Stimulated activated CD4-positive, alpha-beta T cell treated with anti-CD3 and anti-CD28 coated beads, Interleukin-4, amount 100 ng/mL, for 4 hours (primary cell): ENCODE data around the gene UNC79.

Source experiments
- DNase-seq, 2 experiments: peaks; one replicate each; pipeline ENCODE4 v3.0.0-alpha.2; 2020

The UNC79 gene

DNA sequence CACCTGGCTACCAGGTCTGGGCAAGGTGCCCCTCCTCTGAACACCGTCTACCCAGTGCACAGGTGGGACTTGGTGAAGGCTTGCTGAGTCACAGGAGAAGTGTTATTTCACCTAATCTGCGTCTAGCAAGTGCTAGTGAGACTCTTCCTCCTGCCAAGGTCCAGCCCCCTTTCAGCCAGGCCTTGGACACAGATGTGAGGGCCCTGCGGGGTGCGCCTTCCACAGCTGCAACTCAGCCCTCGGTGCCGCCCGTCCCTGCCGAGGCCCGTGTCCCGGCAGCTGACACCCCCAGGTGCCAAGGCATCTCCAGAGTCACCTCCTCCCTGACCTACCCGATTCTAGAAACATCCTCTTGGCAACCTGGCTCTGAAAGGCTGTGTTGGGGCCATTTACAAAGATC, 302.5 kb downstream of the UNC79 start:
- no peak for DNase-seq

DNA sequence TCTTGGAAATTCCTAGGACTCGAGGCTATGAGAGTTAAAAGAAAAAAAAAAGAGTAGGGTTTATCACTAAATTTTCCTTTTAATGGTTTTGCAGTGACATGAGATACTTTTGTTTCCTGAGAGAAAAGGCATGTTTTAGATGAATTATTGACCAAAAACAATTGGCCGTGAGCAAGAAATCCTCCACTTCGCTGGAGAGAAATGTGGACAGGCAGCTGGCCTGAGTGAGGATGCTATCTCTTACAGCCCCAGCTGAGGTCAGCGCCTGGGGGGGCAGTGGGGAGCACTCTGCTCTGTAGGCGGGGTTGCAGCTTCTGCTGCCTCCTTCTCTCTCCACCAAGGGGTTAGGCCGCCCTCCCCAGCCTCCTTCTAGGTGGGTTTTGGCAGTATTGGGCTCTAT, 302.9 kb downstream of the UNC79 start:
- DNase-seq, result no peak

DNA sequence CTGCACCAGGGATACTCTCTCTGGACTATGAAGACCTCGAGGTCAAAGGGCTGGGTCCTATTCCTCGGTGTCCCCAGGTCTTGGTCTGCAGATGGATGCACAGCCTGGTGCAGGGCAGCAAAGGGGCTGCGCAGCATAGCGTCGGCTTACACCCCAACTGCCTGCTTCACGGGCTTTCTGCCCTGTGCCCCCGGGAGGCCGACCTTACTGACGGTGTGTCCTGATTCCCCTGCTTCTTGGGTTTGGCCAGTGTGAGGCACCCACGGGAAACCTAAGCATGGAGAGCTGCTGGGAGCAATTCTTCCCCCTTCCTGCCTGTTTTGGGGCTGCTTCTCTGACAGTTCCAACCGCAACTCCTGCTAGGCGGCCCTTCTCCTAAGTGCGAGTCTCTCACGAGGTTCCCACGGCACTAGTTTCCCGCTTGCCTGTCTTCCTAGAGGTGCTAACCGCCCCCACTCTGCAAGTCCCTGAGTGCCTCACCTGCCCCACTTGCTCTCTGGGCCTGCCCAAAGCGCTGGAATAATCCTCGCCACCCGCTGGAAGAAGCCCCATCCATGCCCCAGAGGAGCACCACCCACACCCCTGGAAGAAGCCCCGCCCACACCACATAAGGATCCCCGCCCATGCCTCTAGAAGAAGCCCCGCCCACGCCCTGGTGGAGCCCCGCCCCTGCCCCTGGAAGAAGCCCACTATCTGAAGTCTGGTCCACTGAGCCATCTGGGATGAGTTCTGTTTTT, 303.5 kb downstream of the UNC79 start:
- DNase-seq, result peak in 1 of 2 experiments; percentile 2

DNA sequence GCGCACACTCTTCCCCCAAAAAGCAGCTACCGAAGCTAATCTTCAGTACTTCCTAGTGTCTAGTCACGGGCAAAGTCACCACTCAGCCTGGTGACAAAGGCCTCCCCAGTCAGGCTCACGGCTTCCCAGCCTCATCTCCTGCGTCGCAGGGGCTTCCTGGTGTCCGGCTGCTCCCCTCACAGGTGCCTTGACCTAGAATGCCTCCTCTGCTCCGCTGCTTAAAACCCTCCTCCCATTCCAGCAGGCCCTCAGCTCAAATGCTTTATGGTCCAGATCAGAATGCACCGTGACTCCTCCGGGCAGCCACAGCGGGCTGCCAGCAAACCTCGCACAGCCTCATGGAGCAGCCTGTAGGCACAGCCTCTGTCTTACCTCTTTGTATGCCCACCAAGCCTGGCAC, 304.5 kb downstream of the UNC79 start:
- no peak for DNase-seq

DNA sequence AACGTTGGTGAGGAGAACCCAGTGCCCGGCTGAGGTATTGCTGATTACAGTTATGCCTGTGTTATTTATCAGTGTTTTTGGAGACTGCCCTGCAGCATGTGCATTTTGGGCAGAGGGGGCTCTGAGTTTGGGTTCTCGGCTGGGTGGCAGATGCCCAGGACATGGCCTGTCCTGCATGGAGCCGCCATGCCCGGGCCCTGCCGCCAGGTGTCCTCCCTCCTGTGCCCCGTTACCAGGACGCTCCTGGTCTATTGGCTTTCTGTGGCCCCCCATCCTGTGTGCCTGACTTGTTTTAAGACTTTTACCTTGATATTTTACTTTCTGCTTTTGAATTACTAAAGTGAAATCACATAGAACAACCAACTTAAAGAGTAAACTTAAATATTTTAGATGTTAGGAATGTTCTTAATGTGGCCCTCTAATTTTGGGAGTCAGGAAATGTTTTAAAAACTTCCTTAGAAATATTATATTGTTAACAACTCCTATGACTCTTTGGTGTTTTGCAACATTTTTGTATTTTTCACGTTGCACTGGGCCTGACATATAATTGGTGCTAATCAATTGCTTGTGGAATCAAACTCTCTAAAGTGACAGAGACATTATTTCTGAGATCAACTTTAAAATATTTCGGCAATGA, 305.8 kb downstream of the UNC79 start:
- DNase-seq, result no peak

DNA sequence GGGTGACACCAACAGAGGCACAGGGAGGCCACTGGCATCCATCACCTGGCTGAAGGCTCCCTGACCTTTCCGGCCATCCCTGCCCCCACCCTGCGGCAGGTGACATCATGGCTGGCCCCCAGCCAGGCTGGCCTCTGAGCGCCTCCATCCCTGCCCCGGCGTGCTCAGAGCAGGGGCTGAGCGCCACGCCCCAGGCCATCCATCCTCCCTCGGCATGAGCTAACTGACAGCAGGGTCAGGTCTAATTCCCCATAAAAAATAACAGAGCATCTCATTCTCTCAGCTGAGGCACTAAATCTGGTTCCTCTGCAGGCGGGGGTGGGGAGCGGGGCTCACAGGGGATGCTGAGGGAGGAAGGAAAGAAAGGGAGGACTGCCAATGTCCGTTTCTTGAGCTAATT, 306.9 kb downstream of the UNC79 start:
- no peak for DNase-seq

DNA sequence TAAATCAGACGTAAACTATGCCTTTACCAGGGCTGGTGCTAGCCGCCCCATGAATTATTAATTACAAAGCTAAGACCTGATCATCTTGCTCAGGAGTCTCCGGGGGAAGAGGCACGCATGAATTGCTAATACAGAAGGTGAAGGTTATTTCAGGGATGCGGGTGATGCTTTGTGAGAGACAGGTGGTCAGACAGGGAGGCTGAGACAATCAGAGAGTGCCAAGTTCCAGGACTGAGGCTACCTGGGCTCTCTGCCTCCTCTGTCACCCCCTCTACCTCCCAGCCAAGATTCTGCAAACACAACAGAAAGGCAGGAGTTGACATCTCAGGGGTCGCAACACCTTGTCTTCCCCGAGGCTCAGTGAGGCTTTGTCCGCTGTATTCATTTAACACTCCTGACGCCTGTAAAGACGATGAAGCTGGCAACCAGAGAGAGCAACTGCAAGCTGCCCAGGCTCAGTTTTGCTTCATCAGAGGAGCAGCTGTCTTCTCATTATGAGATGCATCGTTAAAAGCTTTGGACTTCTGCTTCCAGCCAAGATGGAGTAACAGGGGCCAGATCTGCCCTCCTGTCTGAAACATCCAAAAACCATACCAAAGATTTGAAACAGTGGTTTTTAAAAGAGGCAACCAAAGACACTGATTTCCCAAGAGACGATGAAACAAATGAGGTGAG, 311.0 kb downstream of the UNC79 start:
- no peak for DNase-seq

DNA sequence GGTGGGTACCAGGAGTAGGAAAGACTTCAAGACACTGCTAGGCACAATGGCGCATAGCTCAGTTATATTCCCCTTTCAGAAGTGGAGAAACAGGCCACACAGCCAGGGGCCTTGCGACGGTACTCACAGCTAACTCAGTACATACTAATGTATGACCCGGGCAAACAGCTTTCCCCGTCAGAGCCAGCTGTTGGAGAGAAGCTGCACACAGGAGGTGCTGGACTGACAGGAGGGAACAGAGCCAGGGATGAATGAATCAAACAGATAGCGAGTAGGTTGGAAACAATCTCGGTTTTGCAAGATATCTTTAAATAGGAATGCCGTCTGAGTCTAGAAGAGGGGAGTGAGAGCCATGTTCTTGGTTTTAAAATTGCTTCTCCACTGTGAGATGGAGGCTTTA, 312.0 kb downstream of the UNC79 start:
- DNase-seq, result no peak

DNA sequence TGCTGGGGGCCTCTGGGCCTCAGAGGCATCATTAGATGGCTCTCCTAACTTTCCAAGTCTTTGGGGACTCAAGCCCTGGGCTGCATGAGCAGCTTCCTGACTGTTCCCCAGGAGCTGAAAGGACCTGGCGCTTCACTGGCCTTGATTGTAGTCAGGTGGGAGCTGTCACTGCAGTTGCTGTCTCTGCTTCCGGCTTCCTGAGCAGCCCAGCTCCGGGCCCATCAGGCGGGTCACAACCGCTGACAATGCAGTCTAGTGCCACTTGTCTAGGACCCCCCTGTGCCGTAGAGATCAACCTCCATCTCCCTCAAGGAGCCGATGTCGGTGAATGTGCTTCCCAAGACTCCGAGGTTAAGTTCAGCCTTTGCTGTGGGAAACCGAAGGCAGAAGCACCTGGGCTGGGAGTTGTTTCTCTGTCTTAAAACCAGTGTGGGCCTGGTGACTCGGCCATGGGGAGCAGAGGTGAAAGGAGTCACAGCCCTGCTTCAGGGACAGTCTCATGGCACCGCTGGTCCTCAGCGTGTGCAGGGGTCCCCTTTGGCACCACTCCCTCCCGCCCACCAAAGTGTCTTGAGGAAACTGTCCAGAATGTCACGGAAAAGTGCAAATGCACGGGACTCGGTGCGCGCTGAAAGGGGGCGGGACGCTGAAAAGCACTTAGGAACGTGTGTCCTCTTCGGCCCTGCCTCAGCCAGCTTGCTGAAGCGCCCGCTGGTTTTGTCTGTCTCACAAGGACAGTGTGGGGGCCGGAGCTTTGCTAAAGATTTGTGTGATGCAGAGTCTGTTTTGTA, 312.7 kb downstream of the UNC79 start:
- DNase-seq, result no peak

DNA sequence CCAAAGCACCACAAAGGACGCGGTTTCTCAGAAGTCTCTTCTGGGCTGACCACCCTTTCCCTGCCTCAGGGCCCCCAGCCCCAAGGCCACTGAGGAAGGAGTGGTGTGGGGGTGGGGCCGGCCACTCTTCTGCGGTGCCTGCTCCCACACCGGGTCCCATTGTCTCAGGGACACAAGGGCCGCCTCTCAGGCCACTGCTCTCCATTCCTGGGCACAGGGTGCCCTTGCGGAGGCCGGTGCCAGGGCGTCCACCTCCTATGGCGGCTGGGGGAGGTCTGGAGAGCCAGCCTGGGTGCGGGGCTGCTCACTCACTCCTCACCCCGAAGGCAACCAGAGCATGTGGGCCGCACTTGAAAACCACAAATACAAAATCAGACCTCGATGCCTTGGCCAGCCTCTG, 313.4 kb downstream of the UNC79 start:
- no peak for DNase-seq

DNA sequence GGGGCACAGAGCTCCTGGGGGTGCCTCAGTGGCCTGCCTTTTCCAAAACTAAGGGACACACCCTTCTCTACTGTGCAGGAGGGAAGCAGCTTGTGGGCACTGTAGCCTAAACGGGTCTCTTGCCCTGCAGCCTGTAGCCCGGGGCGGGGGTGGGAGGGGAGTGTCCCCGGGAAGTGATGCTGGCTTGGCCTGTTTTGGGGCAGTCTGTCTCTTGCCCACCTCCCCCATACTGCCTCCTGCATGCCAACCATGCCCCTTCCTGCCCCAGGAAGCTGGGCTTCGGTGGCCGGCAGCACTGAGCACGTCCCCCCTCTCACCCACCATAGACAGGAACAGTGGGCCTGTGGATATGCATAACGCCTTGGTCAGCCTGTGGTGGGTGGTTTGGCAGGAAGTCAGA, 314.1 kb downstream of the UNC79 start:
- DNase-seq, result no peak

DNA sequence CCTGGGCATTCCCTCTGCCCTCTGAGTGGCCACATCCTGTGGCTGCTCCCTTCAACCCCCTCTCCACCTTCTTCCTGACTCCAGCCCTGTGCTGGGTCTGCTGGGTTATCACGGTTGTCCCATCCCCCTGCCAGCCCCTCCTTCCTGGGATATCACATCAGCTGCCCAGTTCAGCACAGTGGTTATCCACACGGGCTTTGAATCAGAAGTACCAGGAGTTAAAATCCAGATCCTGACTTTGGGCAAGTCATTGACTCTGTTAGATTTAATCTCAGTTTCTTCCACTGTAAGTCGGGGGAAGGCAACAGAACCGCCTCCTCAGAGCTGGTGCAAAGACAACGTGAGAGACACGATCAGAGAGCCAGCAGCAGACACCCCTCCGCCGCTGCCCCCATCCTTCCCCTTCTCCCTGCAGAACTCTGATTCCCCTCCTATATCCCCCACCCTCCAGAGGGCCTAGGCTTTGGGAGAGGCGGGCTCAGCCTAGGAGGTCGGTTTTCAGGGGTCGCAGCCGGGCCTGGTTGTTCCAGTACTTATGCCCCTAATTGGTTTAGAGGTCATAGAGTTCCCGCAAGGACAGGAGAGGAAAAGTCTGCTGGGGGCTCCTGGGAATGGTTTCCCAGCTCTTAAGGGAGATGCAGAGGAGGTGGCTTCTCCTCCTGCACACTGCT, 315.0 kb downstream of the UNC79 start:
- DNase-seq, result no peak

DNA sequence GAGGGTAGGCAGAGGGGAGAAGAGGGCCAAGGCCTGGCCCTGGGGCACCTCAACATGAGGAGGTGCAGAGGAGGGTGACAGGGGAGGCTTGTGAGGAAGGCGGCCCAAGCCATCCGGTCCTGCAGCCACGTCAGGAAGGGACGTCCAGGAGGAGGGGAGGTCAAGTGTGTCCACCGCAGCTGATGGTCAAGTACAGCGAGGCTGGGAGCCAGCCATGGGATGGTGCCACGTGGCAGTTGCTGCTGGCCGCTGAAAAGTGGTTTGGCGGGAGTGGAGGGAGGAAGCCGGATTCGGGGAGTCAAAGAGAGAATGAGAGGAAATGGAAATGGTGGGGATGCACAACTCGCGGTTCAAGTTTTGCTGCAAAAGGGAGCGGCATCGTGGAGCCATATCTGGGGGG, 316.4 kb downstream of the UNC79 start:
- DNase-seq, result no peak

DNA sequence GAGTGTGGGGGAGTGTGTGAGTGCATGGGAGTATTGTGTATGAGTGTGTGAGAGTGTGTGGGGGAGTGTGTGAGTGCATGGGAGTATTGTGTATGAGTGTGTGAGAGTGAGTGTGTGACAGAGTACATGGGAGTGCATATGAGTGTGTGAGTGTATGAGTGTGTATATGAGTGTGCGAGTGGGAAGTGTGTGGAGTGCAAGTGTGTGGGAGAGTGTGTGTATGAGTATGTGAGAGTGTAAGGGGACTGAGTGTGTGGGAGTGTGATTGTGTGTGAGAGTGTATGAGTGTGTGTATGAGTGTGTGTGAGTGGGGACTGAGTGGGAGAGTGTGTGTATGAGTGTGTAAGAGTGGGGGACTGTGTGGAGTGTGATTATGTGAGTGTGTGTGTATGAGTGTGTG, 316.8 kb downstream of the UNC79 start:
- DNase-seq, result no peak

DNA sequence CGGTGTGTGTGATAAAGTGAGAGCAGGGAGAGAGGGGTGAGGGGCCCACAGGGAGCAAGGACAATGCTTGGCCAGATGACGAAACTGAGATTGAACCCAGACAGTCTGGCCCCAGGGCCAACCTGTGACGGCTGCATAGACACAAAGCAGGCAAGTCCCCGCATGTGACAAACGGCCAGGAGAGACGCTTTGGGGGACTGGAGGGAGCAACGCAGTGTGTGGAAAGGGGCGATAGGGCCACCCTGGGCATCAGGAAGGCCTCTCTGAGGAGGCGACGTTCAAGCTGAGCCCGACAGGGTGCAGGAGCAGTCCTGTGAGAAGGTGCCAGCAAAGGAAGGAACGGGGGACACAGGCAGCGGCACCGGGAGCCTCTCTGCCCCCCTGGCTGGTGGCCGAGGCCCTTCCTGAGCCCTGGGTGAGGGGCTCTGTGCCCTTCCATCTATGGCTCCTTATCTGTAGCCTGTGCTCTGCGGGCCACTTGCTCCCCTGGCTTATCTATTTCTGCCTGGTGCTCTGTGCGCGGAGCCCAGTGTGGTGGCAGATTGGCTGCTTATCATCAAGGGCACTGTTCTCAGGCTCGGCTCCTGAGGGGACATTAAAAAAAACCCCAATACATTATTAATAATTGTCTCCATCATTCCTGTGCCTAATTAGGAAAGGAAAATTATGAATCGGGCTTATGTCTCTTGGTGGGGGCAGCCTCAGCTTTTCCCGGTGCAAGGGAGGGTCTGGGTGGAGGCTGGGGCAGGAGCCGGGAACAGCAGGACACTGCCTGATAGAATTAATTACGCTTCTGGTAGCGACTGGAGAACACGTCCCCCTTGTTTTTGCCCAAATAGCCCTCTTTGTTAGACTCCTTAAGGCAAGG, 317.7 kb downstream of the UNC79 start:
- DNase-seq, result no peak

DNA sequence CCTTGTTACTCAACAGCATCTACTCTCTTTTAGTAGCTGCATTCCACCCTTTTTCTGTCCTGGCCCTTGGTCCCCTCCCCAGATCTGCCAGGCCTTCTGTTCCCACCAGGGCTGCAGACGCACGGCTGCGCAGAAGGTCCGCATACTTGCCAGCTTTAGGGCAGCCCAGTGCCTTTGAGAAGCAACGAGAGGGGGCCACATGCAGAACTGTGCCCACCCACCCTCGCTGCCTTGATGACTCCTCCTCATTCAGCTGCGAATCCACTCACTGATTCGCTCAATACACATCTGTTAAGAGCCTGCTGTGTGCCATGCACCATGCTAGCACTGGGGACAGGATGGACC, 318.3 kb downstream of the UNC79 start:
- DNase-seq, result no peak

DNA sequence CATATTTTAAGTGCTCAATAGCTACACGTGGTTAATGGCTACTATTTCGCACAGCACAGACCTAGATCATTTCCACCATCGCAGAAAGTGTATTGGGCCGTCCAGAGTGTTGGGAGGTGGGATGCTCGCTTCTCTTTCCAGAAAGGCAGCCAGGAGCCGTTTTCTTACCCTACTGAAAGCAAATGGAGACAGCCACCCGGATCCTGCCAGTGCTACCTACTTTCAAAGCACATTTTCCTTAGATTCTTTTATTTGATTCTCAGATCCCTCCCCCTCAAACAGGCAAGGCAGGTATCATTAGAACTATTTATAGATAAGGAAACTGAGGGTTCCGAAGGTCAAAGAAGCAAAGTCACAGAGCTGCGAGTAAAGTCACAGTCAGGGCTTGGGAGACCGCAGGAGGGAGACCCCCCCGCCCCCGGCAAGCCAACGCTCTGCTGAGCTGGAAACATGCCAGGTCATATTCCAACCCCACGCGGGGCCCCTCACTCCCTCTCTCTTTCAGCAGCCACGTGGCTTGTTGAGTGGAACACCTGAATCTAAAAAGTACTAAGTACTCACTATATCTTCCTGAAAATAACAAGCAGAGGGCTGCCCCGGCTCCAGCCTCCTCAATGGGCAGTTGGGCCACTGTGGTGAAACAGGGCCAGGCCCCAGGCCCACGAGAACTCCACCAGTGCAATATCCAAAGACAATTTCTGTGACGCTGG, 321.4 kb downstream of the UNC79 start:
- DNase-seq, result no peak

DNA sequence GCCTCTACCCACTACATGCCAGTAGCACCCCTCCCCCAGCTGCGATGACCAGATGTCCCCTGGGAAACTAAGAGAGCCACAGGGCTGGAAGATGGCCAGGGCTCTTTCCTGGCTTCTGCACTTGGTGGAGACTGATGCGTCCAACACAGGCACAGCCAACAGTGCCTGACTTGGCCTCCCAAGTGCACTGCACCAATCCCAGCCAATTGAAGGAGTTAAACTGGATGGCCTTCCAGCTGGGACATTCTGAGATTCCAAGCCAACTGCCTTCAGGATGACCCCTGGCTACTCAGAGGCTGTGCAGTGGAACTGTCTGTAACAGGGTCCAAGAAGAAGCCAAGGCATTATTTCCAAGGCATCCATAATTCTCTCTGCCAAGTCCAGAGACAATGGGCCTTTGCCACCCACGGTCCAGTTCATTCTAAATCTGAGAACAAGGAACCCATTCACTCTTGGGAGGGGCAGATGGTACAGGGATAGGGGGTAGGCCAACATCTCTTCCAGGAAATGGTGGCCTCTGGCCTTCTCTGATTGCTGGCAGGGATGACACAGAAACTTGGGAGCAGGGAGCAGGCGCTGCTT, 322.3 kb downstream of the UNC79 start:
- no peak for DNase-seq

DNA sequence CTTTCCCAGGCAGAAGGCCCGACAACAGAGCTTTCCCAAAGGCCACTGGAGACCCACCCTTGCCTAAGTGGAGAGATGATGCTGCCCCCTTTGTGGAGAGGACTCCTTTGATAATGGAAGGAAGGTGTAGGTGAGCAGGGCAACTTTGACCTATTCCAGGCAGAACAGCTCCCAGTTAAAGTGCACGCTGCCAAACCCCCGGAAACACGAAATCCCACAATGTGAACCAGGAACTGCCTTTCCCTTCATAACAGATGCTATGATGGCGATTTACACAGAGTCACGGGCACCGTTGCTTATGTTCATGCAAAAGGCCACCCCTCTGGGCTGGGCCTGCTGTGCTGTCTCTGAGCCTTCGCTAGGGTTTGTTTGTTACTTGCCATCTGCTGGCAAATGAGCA, 322.9 kb downstream of the UNC79 start:
- DNase-seq, result no peak

DNA sequence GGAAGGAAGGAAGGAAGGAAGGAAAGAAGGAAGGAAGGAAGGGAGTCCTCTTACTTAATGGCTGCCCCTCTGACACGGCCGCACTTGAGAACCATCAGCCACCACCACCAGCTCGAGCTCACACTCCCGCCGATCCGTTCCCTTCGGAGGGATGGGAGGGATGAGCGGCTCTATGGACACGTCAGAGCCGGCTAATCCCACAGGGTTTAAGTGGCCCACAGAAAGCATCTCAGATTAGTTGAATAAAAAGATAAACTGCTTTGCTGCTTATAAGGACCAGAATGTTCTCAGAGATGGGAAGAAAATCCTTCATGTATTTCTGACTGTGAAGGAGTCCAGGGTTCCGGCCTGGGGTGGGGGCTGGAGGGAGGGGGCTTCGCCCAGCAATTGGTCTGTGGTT, 326.5 kb downstream of the UNC79 start:
- DNase-seq, result no peak
